ENCODE measurements around the gene TSPAN18.
"Not testable (repeated sequence)": the region's sequence is repeated elsewhere in the genome, so short reads cannot be mapped to it uniquely, and the experiment has no call there.

TSPAN18 gene

DNA sequence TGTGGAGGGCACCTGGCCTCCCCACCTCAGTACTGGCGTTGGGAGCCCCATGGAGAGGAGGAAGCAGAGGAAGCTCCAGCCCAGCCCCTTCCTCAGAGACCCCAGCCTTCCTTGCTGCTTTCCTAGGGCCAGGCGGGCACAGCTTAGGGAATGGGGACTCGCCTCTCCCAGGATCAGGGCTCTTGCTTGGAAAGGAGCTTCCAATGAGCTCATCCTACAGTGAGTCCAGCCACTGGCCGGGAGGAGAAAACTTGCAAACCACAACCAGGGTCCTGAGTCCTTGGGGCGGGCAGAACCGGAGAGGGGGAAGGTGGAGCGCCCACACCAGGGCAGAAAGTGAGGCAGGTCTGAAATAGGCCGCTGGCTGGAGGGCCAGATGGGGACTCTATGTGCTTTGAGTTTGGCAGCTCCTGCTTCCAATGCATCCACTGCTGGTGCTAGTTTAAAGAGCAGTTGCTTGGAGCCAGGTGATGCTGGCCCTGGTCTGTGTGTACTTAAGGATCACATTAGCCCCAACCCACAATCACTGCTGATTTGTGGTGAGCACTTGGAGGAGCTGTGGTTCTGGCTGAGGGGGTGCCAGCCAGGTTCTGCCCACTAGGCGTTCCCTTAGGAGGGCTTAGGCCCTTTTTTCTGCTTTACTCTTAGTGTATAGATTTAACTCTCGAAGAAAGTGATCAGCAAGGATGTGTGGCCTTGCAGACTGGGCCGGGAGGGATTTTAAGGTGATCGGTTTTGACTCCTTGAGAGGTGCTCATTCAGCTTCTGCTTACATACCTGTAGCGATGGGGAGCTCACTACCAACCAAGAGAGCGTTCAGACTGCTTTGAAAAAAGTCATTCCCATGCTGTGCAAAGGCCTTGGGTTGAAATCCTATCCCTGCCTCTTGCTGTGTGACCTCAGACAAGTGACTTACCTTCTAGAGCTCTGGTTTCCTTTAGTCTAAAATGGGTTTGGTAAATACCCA, 142.0 kb downstream of the TSPAN18 start:
- DNase-seq (ENCODE audit: low read depth): no peak

DNA sequence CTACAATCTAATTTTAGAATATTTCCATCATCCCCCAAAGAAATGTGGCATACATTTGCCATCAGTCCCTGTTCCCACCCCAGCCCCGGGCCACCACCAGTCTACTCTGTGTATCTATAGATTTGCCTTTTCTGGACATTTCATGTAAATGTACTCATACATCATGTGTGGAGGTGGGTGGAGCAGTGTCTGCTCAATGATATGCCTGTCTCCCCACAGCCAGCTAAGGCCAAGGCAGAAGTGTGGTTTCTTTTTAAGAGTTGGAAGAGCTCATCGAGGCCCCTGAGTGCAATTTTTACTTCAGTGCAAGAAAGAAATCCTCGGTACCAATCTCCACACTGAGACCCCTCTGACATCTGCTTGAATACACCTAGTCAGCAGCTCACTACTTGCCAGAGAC, 143.4 kb downstream of the TSPAN18 start:
- DNase-seq (ENCODE audit: low read depth): no peak

DNA sequence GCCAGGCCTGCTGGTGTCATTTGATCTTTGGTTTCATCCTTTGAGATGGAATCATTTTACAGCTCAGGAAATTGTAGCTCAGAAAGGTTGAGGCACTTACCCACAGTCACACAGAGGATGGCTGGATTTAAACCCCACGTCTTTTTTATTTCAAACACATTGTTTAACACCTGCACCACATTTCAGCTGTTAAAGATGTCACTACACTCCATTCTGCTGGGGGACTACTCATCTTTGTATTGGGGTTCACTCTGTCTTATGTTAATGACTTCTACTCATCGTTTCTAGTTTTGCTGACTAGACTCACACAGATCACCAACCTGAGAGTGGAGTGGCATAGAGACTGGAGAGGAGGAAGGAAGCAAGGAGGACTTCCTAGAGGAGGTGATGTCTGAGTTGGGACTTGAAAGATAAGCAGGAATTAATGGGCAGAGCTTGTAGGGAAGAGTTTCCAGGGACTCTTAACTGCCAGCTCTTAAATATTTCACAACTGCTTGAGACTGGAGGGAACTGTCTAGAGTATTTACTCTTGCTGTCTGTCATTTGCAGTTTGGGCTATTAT, 143.9 kb downstream of the TSPAN18 start:
- DNase-seq (ENCODE audit: low read depth): no peak

DNA sequence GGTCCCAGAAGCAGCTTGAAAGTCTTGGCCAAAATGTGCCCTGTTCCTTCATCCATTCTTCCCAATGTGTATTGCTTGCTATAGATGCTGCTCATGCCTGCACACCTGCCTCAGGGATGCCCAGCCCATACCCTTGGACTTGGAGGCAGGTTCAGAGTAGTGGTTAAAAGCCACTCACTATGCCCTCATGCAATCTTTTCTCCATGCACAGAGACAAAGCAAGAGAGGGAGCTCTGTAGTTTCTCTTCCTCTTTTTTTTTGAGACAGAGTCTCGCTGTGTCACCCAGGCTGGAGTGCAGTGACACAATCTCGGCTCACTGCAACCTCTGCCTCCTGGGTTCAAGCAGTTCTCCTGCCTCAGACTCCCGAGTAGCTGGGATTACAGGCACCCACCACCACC, 144.9 kb downstream of the TSPAN18 start:
- not testable (repeated sequence) for DNase-seq (ENCODE audit: low read depth)

DNA sequence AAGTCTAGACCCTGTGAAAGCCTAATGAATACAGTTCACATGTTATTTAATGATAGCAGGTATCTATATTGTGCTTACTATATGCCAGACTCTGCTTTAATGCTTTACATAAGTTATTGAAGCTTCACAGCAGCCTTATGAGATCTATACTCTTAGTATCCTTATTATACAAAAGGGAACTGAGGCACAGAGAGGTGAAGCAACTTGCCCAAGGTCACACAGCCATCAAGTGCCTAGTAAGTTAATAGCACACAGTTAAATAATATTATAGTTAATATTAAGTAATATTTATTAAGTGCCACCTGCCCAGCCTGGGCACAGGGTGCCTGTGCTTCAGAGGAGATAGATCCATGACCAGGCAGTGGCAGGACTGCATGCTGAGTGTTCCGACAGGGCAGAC, 145.8 kb downstream of the TSPAN18 start:
- no peak for DNase-seq (ENCODE audit: low read depth)

DNA sequence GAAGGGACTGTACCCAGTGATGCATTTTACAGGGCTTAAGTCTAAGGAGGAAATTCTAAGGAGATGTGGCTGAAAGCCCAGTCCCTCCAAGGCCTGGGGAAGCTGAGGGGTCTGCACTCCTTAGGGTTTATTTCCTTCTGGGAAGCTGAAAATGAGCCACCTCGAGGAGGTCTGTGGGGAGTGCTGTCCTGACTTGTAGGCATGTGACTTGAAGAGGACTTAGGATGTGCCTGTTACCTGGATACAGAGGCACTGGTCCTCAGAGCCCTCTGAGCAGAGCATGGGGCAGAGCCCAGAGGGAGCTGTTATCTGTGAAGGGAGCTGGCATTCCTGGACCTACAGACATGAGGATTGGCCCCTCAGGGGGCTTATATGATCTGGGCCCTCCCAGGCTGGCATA, 146.8 kb downstream of the TSPAN18 start:
- DNase-seq (ENCODE audit: low read depth): no peak

DNA sequence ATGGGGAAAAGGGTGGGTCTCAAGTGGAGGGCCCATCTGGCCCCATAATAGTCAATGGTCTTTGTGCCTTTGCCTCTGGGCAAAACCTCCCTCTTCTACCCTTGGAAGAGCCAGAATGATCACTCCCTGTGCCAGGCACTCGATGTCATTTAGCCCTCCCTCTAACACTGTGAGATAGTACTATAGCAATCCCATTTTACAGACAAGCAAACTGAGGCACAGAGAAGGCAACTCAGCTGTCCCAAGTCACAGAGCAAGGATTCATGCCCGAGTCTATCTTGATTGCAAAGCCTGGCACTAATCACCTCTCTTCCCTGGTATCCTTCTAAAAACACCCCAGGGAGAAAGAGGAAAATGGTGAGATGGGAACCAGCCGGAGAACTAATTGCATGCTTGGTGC, 147.5 kb downstream of the TSPAN18 start:
- no peak for DNase-seq (ENCODE audit: low read depth)

DNA sequence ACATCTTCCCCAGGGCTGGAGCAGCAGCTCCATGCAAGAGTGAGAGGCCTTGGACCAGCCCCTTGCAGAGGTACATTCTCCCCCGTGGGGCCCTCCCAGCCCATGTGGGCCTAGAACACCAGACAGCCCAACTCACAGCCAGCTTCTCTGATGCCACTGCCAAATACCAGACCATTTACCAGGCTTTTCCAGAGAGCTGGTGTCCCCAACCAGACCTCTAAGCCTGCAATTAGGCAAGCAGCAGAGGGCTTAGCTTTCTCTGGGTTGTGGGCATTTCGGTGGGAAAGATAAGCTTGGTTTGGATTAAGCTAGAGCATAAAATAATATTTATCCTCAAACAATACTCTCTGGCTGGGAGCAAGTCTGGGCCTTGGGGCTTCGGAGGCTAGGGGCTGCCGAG, 148.3 kb downstream of the TSPAN18 start:
- no peak for DNase-seq (ENCODE audit: low read depth)

DNA sequence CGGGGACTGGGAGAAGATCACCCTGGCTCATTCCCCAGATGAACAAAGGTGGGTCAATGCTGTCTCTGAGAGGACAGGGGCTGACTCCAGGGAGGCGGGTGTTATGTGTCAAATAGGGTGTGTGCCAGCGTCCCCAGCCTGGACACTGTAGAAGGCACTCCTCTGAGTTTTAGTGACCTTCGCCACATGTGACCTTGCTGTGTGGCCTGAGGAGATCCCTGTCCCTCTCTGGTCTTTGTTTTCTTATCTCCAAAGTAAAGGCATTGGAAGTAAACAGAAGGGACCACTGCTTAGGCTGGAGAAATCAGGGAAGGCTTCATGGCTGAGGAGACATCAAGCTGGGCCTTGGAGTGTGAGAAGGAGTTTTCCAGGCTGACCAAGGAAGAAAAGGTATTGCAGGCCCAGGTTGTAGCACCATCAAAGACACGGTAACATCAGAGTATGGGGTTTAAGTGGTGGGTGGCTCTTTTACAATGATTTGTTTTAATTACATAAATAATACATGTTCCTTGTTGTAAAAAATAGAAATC, 149.5 kb downstream of the TSPAN18 start:
- DNase-seq (ENCODE audit: low read depth): no peak

DNA sequence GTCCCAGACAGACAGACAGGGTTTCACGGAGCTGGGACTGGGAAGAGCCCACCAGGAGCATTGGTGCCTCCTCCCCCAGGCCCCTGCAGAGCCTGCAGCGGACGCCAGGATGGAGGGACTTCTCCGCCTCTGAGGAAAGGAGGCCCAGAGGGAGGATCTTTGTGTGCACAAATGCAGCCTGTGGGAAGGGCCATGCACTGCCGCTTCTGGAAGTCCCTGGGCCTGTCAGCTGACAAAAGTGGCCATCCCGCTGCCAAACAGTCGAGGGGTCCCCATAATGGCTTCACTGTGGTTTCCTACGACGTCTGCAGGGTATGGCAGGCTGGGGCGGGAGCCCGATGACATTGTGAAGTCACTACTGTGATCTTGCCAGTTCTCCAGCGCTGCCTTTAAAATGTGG, 150.1 kb downstream of the TSPAN18 start:
- no peak for DNase-seq (ENCODE audit: low read depth)

DNA sequence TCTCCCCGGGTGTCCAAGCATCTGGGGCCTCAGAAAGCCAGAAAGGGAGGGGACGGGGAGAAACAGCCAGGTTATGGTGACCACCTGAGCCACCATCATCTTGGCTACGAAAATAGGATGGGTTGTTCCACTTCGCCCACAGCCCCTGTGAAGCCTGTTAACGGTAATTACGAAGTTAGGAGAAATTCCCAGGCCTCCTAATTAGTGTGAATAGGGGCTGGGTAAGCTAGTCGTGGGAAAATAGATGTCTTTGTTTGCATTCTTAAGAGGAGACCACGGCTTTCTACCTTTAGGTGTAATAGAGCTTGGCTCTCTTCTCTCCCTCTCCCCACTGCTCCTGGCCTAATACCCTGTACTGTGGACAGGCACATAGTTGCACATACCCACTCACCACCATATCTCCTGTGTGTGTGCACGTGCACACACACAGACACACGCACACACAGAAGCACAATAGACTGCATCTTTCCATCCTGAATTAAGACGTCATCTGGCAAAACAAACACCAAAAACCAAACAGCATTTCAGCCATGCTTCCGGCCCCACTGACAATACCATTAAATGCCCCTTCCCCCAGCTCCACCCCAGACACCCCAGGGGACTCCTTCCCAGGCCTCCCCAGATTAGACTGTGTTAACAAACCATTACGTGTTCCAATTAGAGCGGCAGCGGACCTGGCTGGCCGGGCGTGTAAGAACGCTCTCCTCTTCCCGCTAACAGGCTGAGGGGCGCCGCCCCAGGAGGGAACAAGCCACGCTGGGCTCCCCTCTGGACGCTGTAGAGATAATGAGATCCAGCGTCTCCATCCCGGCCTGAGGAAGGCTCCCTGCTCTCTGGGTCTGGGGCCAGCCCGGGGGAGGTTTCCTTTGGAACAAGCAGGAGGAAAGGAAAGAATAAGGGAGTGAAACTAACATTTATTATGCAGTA, 151.1 kb downstream of the TSPAN18 start:
- DNase-seq (ENCODE audit: low read depth): no peak

DNA sequence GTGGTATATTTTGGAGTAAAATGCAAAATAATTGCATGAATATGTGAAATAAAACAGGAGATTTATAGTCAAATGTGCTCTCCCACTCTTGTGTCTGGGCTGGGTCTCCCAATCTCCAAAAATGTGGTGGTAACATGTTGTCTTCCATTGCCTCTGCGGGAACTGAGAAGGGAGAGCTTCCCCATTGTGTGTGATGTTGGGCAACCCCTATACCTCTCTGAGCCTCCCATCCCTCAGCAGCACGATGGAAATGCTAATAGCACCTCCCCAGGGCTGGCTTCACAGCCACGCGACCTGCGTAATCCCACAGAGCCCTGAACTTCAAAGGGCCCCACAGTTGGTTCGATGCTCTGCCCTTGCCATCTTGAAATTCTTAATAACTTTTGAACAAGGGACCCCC, 151.9 kb downstream of the TSPAN18 start:
- DNase-seq (ENCODE audit: low read depth): no peak

DNA sequence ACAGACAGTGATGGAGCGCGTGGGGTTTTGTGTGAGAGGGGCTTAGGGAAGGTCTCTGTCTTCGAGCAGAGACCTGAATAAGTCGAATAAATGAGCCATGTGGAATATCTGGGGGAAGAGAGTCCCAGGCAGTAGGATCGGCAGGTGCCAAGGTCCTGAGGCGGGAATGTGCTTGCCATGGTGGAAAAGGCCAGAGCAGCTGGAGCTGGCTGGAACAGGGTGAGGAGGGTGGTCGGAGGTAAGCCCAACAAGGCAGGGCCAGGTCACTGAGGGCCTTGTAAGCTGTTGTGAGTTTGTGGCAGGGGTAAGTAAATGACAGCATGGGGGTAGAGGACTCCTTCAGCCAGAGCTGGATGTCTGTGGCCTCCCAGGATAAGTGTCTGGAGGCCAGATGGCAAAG, 152.7 kb downstream of the TSPAN18 start:
- no peak for DNase-seq (ENCODE audit: low read depth)

DNA sequence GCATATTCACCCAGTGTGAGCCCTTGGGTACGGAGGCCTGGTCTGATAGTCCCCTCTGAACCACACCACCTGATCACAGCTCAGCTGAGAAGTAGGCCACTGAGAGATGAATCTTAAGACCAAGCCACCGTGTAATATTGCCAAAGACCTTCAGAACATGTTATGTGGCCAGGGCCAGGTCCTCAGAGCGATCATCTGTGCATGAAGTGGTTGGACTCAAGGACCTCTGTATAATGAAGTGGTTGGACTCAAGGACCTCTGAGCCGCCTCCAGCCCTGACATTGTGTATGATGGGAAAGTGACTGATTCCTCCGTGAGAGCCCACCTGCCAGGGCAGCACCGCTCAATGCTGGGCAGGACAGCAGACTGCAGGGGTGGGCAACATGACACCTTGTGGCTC, 153.7 kb downstream of the TSPAN18 start:
- DNase-seq (ENCODE audit: low read depth): no peak

DNA sequence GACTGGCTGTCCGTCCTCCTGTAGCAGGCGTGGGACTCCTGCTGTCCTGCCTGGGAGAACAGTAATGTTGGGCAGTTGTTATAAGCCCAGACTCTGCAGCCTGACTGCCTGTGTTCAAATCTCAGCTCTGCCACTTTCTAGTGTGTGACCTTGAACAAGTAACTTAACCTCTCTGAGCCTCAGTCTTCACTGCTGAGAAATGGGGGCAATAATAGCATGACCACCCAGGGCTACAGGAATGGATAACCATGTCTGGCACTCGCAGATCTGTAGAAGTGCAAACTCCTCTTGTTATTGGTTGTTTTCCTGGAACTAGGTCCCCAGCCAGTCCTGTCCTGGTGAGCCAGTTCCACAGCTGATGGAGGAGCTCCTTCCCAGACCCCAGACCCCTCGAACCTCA, 154.2 kb downstream of the TSPAN18 start:
- no peak for DNase-seq (ENCODE audit: low read depth)

DNA sequence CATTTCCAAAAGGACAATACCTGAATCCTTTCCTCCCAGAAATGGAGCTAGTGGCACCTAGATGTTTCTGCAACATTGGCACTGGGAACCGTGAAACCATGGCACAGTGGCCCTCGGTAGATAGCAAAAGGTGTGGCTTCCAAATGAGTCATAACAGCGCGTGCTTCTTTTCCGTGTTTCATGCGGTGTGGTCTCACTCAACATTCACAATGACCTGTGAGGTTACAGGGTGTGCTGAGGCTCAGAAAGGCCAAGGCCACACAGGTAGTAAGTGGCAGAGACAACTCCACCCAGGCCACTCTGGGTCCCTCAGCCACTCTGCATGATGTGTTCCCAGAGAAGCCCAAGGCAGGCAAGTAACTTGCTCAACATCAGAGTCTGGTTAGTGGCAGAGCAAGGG, 156.5 kb downstream of the TSPAN18 start:
- DNase-seq (ENCODE audit: low read depth): no peak

DNA sequence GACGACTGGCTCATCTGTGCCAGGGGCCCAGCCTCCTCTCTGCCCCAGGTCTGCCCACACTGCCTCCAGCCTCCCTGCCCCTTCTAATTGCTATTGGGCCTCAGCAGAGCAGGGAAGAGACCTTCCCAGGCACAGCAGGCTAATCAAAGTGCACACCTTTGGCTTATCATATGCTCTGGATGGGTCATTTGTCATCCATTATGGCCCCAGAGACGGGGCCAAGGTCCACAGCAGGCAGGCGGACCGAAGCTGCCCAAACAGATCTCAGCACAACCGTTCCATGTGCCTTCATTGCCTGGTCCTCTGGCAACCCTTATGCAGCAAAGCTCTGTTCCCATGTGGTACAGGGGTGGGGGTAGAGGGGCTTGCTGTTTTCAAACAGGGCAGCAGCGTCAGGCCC, 157.3 kb downstream of the TSPAN18 start:
- DNase-seq (ENCODE audit: low read depth): no peak

DNA sequence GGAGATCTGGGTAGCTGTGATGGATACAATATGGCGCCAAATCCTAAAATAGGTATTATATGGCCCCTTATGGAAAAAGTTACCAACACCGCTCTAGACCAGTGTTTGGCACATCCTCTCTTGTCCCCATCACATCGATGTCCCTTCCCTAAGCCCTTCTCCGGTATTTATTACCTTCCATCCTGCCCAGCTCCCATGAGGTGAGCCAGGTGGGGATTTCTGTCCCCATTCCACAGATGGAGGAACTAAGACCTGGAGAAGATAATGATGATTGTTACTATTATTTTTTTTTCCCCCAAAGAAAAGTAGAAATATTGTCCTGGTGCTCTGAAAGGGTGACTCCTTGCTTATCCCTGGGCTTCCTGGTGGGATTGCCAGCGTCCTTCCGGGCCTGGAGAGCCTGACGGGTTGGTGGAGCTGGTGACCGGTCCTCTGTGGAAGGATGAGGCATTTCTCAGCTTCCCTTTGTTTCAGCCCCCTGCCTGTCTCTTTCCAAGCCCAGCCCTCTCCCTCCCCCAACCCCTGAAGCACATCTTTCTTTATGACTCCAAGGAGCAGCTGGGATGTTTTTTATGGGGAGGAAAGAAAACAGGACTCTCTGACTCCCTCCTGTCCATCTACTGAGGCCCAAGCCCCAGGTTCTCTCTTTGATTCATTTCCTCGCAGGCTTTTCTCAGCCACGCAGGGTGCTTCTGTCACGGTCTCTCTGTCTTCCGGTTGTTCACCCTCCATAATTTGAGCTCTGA, 158.5 kb downstream of the TSPAN18 start:
- DNase-seq (ENCODE audit: low read depth): no peak

DNA sequence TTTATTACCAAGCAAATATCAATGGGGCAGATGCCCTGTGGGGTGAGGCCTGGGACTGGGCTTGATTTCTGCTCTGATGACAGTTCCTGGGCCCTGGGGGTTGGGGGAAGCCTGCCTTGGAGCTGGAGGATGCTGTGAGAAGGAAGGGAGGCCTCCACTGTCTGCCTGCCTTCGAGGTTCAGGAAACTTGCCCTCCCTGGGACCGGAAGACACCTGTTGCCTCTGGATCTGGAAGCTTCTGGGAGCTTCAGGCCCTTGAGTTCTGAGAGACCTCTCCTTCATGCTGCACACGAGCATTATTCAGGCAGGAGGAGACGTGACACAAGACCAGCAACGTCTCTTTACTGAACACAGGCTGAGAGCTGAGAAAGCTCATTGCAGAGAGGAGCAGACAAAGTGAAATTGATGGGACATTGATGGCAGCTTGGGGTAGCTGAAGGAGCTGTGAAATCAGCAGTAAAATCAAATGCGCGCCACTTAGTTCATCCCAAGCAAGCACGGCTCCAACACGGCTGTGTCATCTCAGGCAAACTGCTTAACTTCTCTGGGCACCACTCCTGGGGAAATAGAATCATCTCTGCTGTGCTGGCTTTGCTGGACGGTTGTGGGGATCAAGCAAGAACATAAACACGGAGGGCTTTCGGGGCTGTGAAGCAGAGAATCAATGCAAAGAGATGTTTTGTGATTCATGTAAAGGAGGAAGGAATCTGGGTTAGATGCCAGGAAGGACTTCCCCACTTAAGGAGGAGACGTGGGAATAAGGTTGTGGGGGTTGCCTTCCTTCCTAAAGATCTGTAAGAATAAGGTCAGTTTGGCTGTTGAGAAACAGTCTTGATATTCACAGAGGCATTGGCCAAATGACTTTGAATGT, 159.4 kb downstream of the TSPAN18 start:
- no peak for DNase-seq (ENCODE audit: low read depth)

DNA sequence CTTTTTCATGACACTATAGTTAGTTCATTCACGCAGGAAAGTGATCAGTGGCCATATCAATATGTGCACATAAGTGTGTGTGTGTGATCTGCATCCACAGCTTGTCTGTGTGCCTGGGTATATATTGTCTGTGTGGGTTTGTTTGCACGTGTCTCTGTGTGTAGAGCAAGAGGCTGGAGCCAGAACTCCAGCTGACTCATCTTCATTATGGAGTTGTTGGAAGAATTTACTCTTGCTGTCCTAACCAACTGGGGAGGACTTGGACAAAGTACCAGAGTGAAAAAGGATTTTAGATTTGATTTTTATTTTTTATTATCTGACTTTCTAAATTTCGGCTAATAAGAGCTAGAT, 160.0 kb downstream of the TSPAN18 start:
- DNase-seq (ENCODE audit: low read depth): no peak

DNA sequence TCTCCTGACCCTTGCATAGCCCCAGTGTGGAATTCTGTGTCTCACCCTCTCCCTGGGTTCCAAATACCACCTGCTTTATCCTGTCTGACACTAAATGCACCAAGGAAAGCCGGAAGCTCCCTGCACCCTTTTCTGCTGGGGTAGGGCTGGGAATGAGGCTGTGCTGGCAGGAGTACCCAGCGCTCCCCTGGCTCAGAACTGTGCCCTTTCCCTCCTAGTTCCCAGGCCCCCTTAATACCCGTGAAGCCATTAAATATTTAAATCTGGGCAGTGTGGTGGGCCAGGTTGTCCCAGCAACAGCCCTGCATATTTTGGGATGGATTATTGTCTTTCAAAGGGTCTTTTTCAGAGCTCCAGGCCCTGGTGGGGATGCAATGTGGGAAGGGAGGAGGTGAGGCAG, 160.9 kb downstream of the TSPAN18 start:
- DNase-seq (ENCODE audit: low read depth): no peak
